K562 (cell line): Measurements from ENCODE around the gene SUOX. TPM values are rescaled to one million over a fixed set of nuclear protein-coding genes. Genes with fewer than 3 reads are reported as not detected.

Source experiments
- BCOR ChIP-seq: fragments of 450-650 bp; IDR thresholded peaks from 2 replicates; pipeline ENCODE4 v1.6.1; 2016
- BRD9 ChIP-seq: fragments of 450-650 bp; IDR thresholded peaks from 2 replicates; pipeline ENCODE4 v1.6.1; 2018; ENCODE audit warnings: low read depth; ENCODE audit not compliant: partially characterized antibody
- CGGBP1 ChIP-seq: fragments of 250-450 bp; sonication (Bioruptor Pico); IDR thresholded peaks from 2 replicates; pipeline ENCODE4 v1.9.0; 2021; ENCODE audit warnings: mild to moderate bottlenecking
- DIDO1 ChIP-seq: fragments of 450-650 bp; IDR thresholded peaks from 2 replicates; pipeline ENCODE4 v1.6.1; 2016; ENCODE audit warnings: low read depth, missing biosample characterization, missing genetic modification characterization
- ETS1 ChIP-seq: conservative IDR thresholded peaks from 2 replicates; pipeline ENCODE4 v1.6.1; 2011; ENCODE audit warnings: low read depth, mild to moderate bottlenecking, low read length; ENCODE audit not compliant: control insufficient read depth
- ETV5 ChIP-seq: sonication (generic); formaldehyde crosslinking; IDR thresholded peaks from 2 replicates; pipeline ENCODE4 v1.4.0; 2020; ENCODE audit warnings: low read depth, mild to moderate bottlenecking, missing genetic modification reagents
- FIP1L1 ChIP-seq: fragments of 200-400 bp; formaldehyde crosslinking; IDR thresholded peaks from 2 replicates; pipeline ENCODE4 v1.6.1; 2018; ENCODE audit warnings: mild to moderate bottlenecking, low read depth, low read length; ENCODE audit not compliant: poor library complexity, severe bottlenecking
- ILF3 ChIP-seq: fragments of 450-650 bp; IDR thresholded peaks from 2 replicates; pipeline ENCODE4 v1.6.1; 2018; ENCODE audit warnings: antibody characterized with exemption, mild to moderate bottlenecking, moderate library complexity, borderline replicate concordance
- LEF1 ChIP-seq: fragments of 450-650 bp; IDR thresholded peaks from 2 replicates; pipeline ENCODE4 v1.6.1; 2016; ENCODE audit warnings: mild to moderate bottlenecking
- NELFE ChIP-seq: IDR thresholded peaks from 2 replicates; pipeline ENCODE4 v1.6.1; 2011; ENCODE audit warnings: mild to moderate bottlenecking; ENCODE audit not compliant: insufficient read depth, insufficient read length
- NFXL1 ChIP-seq: fragments of 450-650 bp; formaldehyde crosslinking; IDR thresholded peaks from 2 replicates; pipeline ENCODE4 v1.4.0; 2021; ENCODE audit warnings: mild to moderate bottlenecking
- PHF8 ChIP-seq: fragments of 200-600 bp; sonication (generic); IDR thresholded peaks from 2 replicates; pipeline ENCODE4 v1.6.1; 2012; ENCODE audit warnings: mixed run types, mild to moderate bottlenecking, inconsistent platforms, low read length, moderate library complexity, borderline replicate concordance
- RUNX1 ChIP-seq: sonication (generic); IDR thresholded peaks from 2 replicates; pipeline ENCODE4 v1.6.1; 2016; ENCODE audit warnings: antibody characterized with exemption, low read depth
- SMARCA5 ChIP-seq: fragments of 450-650 bp; IDR thresholded peaks from 2 replicates; pipeline ENCODE4 v1.6.1; 2016
- SNIP1 ChIP-seq: fragments of 450-650 bp; IDR thresholded peaks from 2 replicates; pipeline ENCODE4 v1.7.1; 2017; ENCODE audit warnings: low read depth, mild to moderate bottlenecking
- SNRNP70 ChIP-seq: fragments of 200-400 bp; formaldehyde crosslinking; optimal IDR thresholded peaks from 2 replicates; pipeline ENCODE3; 2017; ENCODE audit warnings: low read depth, low read length
- SREBF1 ChIP-seq: fragments of 150-350 bp; IDR thresholded peaks from 2 replicates; pipeline ENCODE4 v1.6.1; 2014; ENCODE audit warnings: antibody characterized with exemption, low read depth, low read length, borderline replicate concordance
- ZEB2 ChIP-seq: fragments of 450-650 bp; IDR thresholded peaks from 2 replicates; pipeline ENCODE4 v1.6.1; 2016
- ZNF146 ChIP-seq: IDR thresholded peaks from one replicate; pipeline ENCODE4 v1.6.1; 2018; ENCODE audit warnings: missing compliant biosample characterization; ENCODE audit not compliant: unreplicated experiment
- ZNF507 ChIP-seq: conservative IDR thresholded peaks from 2 replicates; pipeline ENCODE4 v1.6.1; 2017; ENCODE audit warnings: missing genetic modification characterization, missing compliant biosample characterization
- ZNF764 ChIP-seq: fragments of 250-450 bp; sonication (Bioruptor Pico); IDR thresholded peaks from 2 replicates; pipeline ENCODE4 v1.4.0; 2020; ENCODE audit warnings: low read depth, mild to moderate bottlenecking, moderate library complexity
- polyA plus RNA-seq, 8 experiments: library from polyadenylated mRNA; depleted of rRNA in 4 of 8; stranded (reverse) in 5 of 8; unstranded in 3 of 8; fragments of >200 nt; fragmentation: Nextera tagmentation in 2 of 8; fragmentation: Illumina TruSeq in 1 of 8; extraction: Ambion mirVana in 2 of 8; extraction: Trizol in 1 of 8; gene quantifications; 2 replicates each; pipeline versions ENCODE4 v1.2.1 to v1.2.3, GENCODE V29; 2011 to 2014; ENCODE audit warnings: inconsistent platforms in 1 of 8, missing spikeins in 1 of 8
- total RNA-seq, 7 experiments: library from RNA; depleted of rRNA in 6 of 7; stranded (reverse); fragments of >200 nt in 6 of 7; fragmentation: Illumina TruSeq in 2 of 7; extraction: Trizol in 2 of 7; gene quantifications; 2 replicates each; pipeline versions ENCODE4 v1.2.1 to v1.2.3, GENCODE V29; 2011 to 2021; ENCODE audit warnings: low replicate concordance in 1 of 7
- TF ChIP-seq, protein P1 (sequence below): sonication (generic); formaldehyde crosslinking; IDR thresholded peaks from 2 replicates; pipeline ENCODE4 v1.8.1; 2022; ENCODE audit warnings: missing genetic modification reagents
- TF ChIP-seq, protein P2 (sequence below): fragments of 450-650 bp; formaldehyde crosslinking; conservative IDR thresholded peaks from 2 replicates; pipeline ENCODE4 v1.4.0; 2022; ENCODE audit warnings: mild to moderate bottlenecking, missing genetic modification characterization

The SUOX gene
- total and polyA plus RNA-seq, 9 of the 15 experiments (the other 6 are each of a cell fraction or from before 2014, with no cell fraction given): 9.2 to 39.7 (median 25.4) TPM

GRCh38 chr12:55972911-55973598 lies 24.0 kb upstream of the SUOX start (continued):
- TF ChIP-seq BCOR (0 out of 2 replicates have a peak, but pooled peaks have one; percentile 59), ETS1 (no peak), SNRNP70 (no peak), SNIP1 (no peak), FIP1L1 (no peak), NFXL1 (CRISPR knock-in tag) (no peak), ZNF146 (CRISPR knock-in tag) (no peak), SREBF1 (no peak), LEF1 (0 out of 2 replicates have a peak, but pooled peaks have one; percentile 24), PHF8 (peak; percentile 25; the same call in 1 of the 2 replicates), ETV5 (CRISPR knock-in tag) (0 out of 2 replicates have a peak, but pooled peaks have one; percentile 45), RUNX1 (no peak), ZNF507 (tag) (no peak), CGGBP1 (CRISPR knock-in tag) (no peak), ZEB2 (0 out of 2 replicates have a peak, but pooled peaks have one; percentile 37), ZNF764 (CRISPR knock-in tag) (0 out of 2 replicates have a peak, but pooled peaks have one; percentile 21), DIDO1 (tag) (no peak), ILF3 (no peak), BRD9 (peak; percentile 94), NELFE (no peak), SMARCA5 (peak; percentile 89)
- TF ChIP-seq, protein P1, sequence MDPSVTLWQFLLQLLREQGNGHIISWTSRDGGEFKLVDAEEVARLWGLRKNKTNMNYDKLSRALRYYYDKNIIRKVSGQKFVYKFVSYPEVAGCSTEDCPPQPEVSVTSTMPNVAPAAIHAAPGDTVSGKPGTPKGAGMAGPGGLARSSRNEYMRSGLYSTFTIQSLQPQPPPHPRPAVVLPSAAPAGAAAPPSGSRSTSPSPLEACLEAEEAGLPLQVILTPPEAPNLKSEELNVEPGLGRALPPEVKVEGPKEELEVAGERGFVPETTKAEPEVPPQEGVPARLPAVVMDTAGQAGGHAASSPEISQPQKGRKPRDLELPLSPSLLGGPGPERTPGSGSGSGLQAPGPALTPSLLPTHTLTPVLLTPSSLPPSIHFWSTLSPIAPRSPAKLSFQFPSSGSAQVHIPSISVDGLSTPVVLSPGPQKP: no peak
- TF ChIP-seq, protein P2, sequence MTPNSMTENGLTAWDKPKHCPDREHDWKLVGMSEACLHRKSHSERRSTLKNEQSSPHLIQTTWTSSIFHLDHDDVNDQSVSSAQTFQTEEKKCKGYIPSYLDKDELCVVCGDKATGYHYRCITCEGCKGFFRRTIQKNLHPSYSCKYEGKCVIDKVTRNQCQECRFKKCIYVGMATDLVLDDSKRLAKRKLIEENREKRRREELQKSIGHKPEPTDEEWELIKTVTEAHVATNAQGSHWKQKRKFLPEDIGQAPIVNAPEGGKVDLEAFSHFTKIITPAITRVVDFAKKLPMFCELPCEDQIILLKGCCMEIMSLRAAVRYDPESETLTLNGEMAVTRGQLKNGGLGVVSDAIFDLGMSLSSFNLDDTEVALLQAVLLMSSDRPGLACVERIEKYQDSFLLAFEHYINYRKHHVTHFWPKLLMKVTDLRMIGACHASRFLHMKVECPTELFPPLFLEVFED (CRISPR knock-in tag): peak; percentile 97
